Eye (tissue), 1 donor: ENCODE measurements around the gene RANBP3.
"Not testable (repeated sequence)": the region's sequence is repeated elsewhere in the genome, so short reads cannot be mapped to it uniquely, and the experiment has no call there.

Experiments
- DNase-seq: peaks from one replicate; pipeline ENCODE4 v3.0.0-alpha.2; 2015

The RANBP3 gene

GRCh38 chr19:5963855-5964254, 14.1 kb downstream of the RANBP3 start:
- no peak for DNase-seq

DNA sequence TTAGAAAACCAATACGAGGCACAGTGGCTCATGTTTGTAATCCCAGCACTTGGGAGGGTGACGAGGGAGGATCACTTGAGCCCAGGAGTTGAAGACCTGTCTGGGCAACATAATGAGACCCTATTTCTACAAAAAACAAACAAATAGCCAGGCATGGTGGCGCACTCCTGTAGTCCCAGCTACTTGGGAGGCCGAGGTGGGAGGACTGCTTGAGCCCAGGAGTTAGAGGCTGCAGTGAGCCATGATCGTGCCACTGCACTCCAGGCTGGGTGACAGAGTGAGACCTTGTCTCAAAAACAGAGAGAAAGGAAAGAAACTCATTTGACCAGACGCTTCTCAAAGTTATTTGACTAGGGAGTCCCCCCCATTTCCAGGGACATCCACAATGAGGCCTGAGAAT, 14.7 kb downstream of the RANBP3 start:
- not testable (repeated sequence) for DNase-seq

DNA sequence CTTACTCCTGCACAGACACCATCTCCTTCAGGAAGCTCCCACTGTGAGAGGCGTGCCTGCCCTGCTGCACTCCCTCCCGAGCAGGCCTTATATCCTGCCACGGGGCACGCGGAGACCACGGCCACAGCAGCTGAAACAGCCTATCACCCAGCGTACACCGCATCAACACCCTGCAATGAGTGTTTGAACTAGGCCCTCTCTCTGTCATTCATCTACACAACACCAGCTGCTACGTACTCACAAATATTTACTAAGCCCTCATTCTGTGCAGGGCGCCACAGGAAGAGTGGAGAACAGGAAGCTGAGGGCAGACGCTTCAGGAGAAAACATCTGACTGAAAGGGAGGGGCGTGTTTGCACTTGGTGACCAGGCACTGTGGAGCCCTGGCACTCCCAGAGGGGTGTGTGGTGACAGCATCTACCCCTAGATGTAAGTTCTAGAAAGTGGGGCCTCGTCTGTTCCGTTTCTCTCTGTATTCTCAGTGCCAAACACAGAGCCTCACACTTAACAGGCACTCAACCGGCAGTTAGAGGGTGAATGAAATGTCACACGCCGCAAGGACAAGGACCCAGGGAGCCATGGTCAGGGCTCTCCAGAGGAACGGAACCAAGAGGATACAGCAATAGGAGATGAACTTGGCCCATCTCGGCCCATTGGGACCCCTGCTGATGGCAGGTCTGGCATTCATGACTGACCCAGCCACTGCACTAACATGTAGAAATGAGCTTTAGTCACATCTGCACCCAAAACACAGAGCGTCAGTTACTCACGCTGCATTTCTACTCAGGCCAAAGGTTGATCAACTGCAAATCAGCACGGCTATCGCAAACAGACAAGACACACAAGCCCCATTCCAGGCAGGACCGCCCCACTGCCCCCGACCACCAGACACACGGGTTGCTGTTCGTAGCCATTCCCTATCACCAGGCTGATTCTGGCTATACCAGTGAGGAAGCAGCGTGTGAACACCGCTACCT, 15.7 kb downstream of the RANBP3 start:
- DNase-seq = peak; percentile 33

GRCh38 chr19:5961641-5961968, 16.3 kb downstream of the RANBP3 start:
- DNase-seq = not testable (repeated sequence)

- DNase-seq = peak; percentile 76
These were observed 17.6 kb downstream of the RANBP3 start for GRCh38 chr19:5960005-5961001.

DNA sequence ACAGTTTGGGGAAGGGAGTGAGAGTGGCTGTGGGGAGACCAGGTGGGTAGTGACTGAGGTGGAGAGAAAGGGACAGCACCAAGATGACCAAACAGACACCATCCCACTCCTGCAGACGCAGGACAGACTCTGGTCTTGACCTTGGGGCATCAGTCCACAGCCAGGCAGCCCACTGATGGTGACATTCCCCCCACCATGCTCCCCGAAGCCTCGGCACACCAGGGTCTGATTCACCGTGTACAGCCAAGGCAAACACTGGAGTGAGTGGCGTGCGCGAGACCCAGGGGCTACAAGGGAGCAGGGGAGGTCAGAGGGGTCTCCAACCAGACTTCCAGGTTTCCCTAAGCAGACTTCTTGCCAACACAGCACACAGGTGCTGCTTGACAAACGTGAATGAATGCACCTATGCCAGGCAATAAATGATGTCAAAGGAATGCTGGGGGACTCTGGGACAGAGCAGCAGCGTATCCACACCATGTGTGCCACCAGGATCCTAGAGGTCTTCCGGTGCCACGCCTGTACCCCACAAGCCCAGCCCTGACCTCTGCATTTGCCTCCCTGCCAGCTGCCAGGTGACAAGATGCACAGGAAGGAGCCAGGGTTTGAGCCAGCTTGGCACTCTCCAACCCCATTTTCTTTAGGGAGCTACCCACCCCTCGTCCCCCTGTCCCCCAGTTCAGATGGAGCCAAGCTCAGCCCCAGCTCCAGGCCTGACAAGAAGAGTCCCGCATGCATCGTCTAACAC, 18.5 kb downstream of the RANBP3 start:
- no peak for DNase-seq

DNA sequence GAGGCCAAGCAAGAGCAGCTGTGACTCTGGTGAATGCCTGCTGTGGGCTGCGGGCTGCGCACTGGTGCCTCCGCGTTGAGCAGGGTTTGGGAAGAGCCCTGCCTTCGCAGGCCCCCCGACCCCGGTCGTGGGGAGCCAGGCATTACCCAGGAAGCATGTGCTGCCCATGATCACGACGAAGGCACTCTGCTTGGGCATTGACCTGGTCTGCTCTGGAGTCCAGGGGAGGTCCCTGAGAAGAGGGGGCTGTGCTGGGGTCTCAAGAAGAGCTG, 19.2 kb downstream of the RANBP3 start:
- DNase-seq = no peak

DNA sequence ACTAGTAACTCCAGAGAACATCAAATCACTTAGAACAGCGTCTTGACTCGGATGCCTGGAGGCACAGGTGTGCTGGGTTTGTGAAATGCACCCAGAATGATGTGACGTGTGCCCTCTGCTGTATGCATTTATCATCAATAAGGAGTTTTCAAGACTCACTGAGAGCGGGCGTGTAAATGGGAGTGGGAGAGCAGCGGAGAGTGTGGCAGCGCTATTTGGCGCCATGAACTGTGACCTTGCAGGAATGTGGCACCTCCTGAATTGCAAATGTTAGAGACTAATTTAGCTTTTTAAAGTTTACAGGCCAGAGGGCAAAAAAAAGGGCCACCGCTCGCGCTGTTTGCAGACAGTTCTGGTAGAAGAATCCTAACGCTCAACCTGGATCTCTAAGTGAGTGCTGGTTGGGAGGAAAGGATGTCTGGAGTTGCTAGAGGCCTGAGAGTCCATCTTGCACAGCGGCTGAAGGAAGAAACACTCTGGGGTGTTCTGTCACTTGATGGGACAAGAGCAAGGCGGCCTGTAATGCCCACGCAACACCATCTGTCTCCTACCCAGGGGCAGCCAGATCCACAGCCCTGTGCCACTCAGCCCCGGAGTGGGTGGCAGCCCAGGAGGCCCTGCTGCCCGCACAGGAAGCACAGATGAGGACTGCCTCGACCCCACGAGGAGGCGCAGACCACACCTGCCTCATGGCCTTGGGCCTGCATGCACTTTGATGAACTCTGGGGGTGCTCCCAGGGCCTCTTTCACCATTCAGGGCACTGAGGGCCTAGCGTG, 19.7 kb downstream of the RANBP3 start:
- peak; percentile 45 for DNase-seq

DNA sequence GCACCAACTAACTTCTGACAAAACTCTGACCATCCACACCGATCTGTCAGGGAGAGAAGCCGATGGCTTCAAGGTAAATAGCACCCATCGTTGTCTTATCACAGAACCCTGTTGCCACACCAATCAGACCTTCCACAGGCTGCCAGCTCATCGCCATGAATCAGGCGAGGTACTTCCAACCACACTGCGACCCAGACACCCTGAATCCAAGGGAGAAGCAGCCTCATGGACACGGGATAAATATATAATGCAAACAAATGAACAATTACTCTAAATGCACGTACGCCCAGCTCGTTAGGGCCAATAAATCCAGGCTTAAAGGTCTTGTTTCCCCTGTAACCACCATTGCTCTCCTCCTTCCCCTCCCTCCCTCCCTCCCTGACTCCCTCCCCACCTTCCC, 20.8 kb downstream of the RANBP3 start:
- DNase-seq = no peak

GRCh38 chr19:5956728-5957127, 21.2 kb downstream of the RANBP3 start:
- DNase-seq = no peak

GRCh38 chr19:5956323-5956722, 21.6 kb downstream of the RANBP3 start:
- no peak for DNase-seq

DNA sequence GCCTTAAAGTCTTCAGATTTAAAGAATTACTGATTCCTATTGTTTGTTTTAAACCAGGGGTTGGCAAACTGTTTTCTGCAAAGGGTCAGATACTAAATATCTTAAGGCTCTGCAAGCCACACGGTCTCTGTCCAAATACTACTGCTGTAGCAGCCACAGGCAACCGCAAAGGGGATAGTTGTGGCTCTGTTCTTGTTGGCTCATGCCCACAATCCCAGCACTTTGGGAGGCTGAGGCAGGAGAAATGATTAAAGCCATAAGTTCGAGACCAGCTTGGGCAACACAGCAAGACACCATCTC, 22.4 kb downstream of the RANBP3 start:
- no peak for DNase-seq

DNA sequence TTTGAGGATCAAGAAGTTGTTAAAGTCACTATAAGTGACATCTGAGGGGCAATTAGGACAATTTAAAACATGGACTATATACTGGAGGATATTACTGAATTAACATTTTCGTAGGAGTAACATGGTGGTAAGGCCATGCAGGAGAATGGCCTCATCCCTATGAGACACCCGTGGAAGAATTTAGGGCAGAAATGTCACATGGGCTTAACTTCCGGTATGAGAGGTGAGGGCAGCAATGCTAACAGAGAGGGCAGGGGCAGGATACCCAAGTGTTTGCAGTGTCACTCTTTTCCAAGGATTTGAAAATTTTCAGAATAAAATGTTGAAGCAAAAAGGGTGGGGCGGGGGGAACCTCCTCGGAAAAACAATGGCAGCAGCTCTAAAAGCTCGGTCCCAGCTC, 23.6 kb downstream of the RANBP3 start:
- no peak for DNase-seq

DNA sequence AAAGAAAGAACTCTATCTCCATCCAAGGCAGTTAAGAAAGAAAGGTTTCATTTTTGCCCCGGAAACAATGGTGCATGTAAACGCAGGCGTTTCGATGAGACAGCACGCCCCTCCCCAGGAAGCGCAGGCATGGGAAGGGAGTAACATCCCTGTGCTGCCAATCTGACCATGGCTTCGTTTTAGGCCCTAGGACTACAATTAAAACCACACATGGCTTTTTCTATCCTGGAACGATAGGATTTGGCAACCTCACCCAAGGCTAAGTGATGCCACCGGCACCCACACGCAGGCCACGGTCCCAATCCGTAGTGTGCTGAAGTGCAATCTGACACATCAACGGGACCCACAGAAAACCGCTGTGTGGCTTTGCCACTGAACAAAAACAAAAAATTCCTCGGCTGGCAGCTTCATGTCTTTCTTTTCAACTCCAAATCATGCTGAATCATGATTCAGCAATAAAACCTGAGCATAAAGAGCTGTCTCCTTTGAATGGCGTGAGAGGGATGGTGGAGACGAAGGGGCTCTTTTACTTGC, 24.2 kb downstream of the RANBP3 start:
- DNase-seq = peak; percentile 43

GRCh38 chr19:5953030-5953589, 24.8 kb downstream of the RANBP3 start:
- DNase-seq = no peak

DNA sequence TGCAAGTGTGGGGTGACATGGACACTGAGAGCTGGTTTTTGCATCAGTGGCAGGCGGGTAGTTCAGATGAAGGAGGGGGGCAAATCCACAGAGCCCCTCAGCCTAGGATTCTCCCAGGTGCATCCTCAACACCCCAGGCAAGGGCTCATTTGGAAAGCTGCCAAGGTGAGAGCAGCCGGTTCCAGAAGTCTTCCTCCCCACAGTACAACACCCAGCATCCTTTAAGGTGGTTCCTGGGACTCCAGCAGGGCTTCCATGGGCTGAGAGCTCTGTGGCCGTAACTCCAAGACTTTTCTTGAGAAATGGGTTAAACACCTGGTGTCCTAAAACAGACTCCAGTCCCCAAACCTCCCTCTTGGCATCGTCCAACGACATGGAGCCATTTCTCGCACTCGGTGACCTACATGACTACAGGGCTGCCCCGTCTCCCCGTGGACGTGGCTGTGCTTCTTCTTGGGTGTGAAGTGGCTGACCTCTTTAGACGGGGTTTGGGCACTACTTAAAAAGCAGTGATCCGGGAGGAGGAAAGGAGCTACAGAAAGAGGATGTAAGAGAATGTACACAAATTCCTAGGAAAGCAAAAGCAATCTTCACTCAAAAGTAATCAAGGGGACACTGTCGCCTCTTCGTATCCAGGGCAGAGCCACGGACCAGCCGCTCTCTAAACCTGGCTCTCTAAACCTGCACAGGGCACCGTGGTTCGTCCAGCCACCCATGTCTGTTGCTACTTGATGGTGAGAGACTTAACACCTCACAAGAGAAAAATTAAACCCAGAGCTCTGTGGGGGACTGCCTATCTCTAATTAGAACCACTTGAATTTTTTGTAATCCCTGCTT, 25.5 kb downstream of the RANBP3 start:
- DNase-seq = no peak

DNA sequence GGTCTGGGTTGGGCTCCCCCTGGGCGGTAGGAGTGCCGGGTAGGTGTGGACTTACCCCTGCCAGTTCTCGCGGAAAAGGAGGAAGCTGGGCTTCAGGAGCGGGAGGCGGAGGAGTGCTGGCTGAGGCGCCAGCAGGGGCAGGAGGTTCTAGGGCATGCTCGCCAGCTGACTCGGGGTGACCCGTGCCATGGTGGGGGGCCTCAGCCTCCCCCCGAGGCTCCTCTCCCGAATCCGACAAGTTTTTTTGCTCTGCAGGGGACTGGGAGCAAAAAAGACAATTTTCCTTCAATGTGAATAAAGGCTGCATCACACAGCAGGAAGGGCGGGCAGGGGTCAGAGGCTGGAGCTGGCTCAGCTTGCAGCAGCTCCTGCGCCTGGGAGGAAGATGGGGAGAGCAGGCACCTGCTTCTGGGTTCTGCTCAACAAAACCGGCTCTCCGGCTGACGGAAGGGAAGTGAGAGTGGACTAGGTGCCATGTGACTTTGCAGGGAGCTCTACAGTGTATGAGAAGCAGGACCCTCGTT, 26.5 kb downstream of the RANBP3 start:
- DNase-seq = peak; percentile 58

DNA sequence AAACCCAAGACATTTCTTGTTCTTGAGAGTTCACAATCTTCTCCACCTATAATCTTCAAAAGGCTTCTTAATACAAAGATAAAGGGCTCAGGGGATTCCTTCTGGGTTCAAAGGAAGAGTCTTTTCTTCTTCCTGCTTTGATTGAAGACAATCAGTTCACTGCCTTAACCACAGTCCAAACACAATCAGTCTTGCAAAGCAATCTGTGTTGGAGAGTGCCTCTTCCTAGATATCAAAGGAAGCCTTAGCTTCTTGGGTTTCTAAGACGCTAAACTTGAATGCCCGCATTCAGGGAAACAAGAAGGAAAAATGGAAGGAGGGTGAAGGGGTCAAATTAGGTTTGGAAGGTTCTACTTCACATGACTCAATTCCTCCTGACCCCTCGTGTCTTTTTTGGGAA, 27.2 kb downstream of the RANBP3 start:
- no peak for DNase-seq

- no peak for DNase-seq
These were observed 28.1 kb downstream of the RANBP3 start for GRCh38 chr19:5949792-5950305.
